A549 treated with AZD9567 at 1 μM for 4 hours (cell line): Measurements from ENCODE around the gene ZNF764. TPM values are rescaled to one million over a fixed set of nuclear protein-coding genes. Genes with fewer than 3 reads are reported as not detected.

Source experiments
- total RNA-seq: library from RNA; stranded (reverse); fragments of 200-300 nt; extraction: Qiagen RNA extraction; gene quantifications from 5 replicates; pipeline ENCODE4 v1.2.3, GENCODE V29; 2022; ENCODE audit not compliant: insufficient read depth

Gene ZNF764
- 2.6 to 6.4 TPM (median 5.3 TPM) in 5 replicates for total RNA-seq

DNA sequence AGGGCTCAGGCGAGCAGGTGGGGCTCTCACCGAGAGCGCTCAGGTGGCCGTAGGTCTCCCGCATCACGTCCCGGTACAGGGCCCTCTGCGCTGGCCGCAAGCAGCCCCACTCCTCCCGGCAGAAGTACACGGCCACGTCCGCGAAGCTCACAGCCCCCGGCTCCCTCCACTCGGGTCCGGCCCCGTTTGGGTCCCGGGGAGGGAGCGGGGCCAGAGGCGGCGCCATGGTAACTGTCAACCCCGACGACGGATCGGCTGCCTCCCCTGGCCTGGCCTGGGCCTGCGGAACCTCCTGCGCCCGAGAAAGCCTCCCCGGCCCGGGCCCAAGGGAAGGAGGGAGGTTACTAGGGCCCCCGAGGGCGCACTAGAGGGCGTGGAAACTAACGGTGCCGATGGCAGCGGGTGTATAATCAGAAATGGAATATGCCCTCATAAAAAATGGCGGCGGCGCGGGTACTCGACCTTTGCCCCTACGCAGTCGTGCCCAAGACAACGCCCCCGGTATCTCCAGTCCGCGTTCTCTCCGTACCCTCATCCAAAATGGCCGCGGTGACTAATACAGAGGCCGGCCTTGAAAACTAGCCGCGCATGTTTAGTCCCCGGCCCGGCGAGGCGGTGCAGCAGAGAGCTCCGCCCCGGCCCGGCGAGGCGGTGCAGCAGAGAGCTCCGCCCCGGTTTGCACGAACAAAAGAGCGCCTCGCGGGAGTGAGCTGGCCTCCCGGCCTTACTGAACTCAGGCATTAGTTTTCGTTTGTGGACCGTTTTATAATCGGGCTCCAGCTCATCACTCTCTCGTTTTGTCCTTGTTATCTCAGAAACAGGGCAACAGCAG, at the start of gene ZNF764:
Gene ZNF764, minus strand, starts transcription at position 418 of the 832 bp plus-strand sequence. Its CDS starts 192 bp downstream, at position 226.

GRCh38 chr16:30585400-30586191, 27.4 kb upstream of the ZNF764 start, which contains the start of gene ZNF785:
Gene ZNF785 (minus strand): TSS chr16:30585697. CDS start chr16:30585611, 86 bp downstream.

DNA sequence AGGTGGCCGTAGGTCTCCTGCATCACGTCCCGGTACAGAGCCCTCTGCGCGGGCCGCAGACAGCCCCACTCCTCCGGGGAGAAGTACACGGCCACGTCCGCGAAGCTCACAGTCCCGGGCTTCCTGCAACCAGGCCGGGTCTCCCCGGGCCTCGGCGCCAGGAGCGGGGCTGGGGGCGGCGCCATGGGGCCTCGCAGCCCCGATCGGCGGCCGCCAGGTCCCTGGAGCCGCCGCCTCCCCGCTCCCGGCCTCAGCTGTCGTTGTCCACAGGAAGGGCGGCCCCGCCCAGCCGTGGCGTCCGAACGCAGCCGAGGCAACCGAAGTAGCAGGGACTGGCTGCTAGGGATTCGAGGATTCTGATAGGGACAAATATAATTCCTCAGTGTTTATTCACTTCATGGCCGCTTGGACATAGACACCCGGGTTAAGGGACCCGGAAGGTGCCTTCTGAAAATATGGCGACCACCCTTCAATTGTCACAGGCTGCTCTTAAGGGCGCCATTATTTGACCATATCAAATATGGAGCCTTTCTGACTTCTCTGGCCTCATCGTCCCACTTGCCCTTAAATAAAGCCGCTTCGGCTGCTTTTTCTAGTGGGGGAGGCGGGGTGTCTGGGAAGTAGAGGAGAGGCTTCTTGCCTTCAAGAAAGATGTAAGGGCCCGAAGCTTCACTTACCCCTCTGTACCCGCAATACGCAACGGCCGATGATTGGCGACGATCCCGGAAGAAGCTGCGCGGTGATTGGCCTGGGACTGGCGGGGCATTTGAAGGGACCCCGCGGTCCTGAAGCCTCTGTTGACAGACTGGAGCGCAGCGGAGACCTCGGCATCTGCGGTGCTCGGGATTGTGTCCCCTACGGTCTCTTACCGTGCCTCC, 13.5 kb upstream of the ZNF764 start, which contains the start of gene ZNF688:
Gene ZNF688, minus strand, starts transcription at position 270 of the 878 bp plus-strand sequence. Its CDS starts 85 bp downstream, at position 185.

GRCh38 chr16:30534368-30535105, 23.6 kb downstream of the ZNF764 start, which contains the start of gene ZNF747:
Gene ZNF747 (minus strand): TSS chr16:30534858. CDS start chr16:30534679, 179 bp downstream.

GRCh38 chr16:30526137-30526822, 31.9 kb downstream of the ZNF764 start, which contains the start of gene ZNF768:
Gene ZNF768 (minus strand): TSS chr16:30526566. CDS start chr16:30526413, 153 bp downstream.

Other genes with a start within 250 kb of the ZNF764 start
- gene CD2BP2, start 203.1 kb downstream of the ZNF764 start, total RNA-seq, result 63.2 to 69.6 TPM (median 67.9 TPM) in 5 replicates
- 20.4 to 31.0 TPM (median 30.3 TPM) in 5 replicates for gene TBC1D10B, start 187.9 kb downstream of the ZNF764 start, total RNA-seq
- gene MYL11, start 183.6 kb downstream of the ZNF764 start, total RNA-seq, result 0.14 to 0.69 TPM (median 0.57 TPM) in 3 of 5 replicates, not detected in the others
- 2.0 to 2.3 TPM (median 2.1 TPM) in 4 of 5 replicates, not detected in the other for gene SEPTIN1, start 175.8 kb downstream of the ZNF764 start, total RNA-seq
- gene ZNF48, start 163.0 kb downstream of the ZNF764 start, total RNA-seq, result 13.4 to 15.0 TPM (median 14.1 TPM) in 5 replicates
- gene ZNF771, start 150.8 kb downstream of the ZNF764 start, total RNA-seq, result 1.4 to 6.2 TPM (median 5.9 TPM) in 5 replicates
- 103 to 132 TPM (median 123 TPM) in 5 replicates for gene DCTPP1, start 128.3 kb downstream of the ZNF764 start, total RNA-seq
- 47.7 to 51.4 TPM (median 49.2 TPM) in 5 replicates for gene SEPHS2, start 112.5 kb downstream of the ZNF764 start, total RNA-seq
- gene ITGAL, start 85.6 kb downstream of the ZNF764 start, total RNA-seq, result 0.03 to 0.23 TPM (median 0.11 TPM) in 4 of 5 replicates, not detected in the other
- 44.5 to 46.8 TPM (median 45.0 TPM) in 5 replicates for gene ZNF768, start 31.8 kb downstream of the ZNF764 start, total RNA-seq
- gene ZNF747, start 23.5 kb downstream of the ZNF764 start, total RNA-seq, result 2.7 to 4.1 TPM (median 3.6 TPM) in 5 replicates
- gene ZNF688, start 13.3 kb upstream of the ZNF764 start, total RNA-seq, result 4.0 to 7.2 TPM (median 6.5 TPM) in 5 replicates
- gene ZNF785, start 27.3 kb upstream of the ZNF764 start, total RNA-seq, result not detected in 5 replicates
- gene ZNF689, start 52.0 kb upstream of the ZNF764 start, total RNA-seq, result 6.6 to 12.3 TPM (median 7.1 TPM) in 5 replicates
- gene PRR14, start 92.6 kb upstream of the ZNF764 start, total RNA-seq, result 16.0 to 27.0 TPM (median 24.8 TPM) in 5 replicates
- gene FBRS, start 100.1 kb upstream of the ZNF764 start, total RNA-seq, result 24.2 to 42.2 TPM (median 40.4 TPM) in 5 replicates
- 9.8 to 26.9 TPM (median 22.2 TPM) in 5 replicates for gene SRCAP, start 140.8 kb upstream of the ZNF764 start, total RNA-seq
- 26.2 to 31.0 TPM (median 28.0 TPM) in 5 replicates for gene PHKG2, start 190.1 kb upstream of the ZNF764 start, total RNA-seq
- gene CFAP119, start 203.7 kb upstream of the ZNF764 start, total RNA-seq, result 8.6 to 12.1 TPM (median 9.6 TPM) in 5 replicates
- gene RNF40, start 203.9 kb upstream of the ZNF764 start, total RNA-seq, result 66.4 to 85.2 TPM (median 79.5 TPM) in 5 replicates
- gene ZNF629, start 228.8 kb upstream of the ZNF764 start, total RNA-seq, result 14.8 to 17.4 TPM (median 16.4 TPM) in 5 replicates